HG03060 (cell line): ENCODE data around the gene TTC32.

Experiments used
- ATAC-seq: cut with Tn5 transposase; IDR thresholded peaks from one replicate; pipeline ENCODE4 v1.9.1; 2021; ENCODE audit warnings: low read depth, moderate number of reproducible peaks; ENCODE audit not compliant: unreplicated experiment

Gene TTC32

DNA sequence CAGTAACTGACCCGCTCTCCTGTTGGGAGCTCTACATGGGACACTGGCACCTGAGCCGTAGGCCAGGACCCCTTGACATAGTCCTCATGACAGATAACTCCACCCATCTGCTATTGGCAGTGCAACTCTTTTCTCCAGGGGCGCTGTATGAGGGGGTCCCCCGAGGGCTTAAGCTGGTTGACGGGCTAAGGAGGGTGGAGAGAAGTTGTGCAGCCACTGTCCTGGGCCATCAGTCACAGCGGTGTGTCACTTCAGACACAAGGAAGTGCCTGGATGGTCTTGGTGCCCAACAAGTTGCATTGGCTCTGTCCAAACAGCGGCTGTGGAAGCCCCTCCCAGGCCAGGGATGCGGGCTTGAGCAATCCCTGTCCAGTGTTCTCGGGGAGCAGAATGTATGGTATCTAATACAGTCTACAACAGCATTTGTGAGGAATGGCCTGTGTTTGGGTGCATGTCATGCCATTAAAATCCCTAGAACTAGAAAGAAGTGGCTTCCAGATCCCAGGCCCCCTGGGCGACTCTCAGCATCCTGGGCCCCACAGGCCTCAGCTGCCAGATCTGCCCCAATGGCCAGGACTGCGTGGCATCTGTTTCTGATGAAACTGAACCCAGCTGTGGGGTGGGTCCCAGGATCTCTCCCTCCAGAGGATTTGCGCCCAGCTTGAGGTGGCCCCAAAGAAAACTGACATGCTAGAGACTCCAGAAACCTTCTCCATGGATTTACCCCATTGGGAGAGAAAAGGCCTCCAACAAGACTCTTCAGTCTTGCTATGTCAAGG is 23.3 kb downstream of the TTC32 start:
- no peak for ATAC-seq

DNA sequence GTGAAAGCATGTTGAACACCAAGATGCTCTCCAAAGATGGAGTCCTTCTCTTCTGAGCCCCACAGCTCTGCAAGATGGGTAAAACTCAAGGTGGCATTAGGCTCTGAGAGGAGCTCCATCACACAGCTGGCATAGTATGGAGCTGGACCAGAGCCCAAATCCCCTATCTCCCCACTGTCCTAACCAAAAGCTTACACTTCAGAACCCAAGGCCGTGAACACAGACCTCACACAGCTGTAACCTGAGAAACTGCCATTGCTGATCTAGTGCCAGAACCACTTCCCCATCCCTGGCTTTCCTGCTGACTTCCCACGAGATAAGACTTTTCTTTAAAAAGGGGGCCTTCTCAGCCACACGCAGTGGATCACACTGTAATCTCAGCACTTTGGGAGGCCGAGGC is 25.0 kb downstream of the TTC32 start:
- ATAC-seq: no peak

DNA sequence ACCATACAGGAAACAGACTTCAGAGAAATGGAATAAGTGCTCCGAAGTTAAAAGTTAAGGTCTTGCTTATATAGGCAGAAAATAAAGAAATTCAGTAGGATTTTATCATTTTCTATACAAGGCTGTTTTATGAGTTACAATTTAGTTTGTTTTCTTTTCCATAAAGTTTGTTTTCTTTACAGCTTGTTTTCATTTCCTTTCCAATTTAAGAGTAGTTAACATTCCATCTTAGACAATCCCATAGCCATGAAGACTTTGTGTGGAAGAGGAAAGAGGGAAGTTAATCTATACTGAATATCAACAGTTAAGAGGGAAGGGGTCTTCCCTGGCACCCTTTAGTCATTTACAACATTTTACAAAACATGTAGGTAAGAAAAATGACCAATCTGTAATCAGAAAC is 26.5 kb downstream of the TTC32 start:
- ATAC-seq: no peak

DNA sequence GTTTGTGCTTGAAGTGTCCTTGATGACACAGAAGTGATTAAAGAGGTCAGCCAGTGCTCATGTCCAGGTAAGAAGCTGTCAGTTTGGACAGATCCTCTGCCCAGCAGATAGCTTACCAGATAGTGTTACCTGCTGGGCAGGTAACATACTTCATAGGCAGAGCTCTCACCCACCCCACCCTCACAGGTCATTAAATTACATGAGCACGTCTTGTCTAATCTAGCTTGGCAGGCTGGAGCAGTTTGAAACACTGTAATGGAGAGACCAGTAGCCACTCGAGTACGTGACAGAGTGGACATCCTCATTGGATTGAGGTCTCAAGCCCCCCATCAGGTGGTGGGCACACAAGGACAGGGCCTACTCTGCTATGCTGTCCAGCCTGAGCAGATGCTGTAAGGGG is 27.1 kb downstream of the TTC32 start:
- no peak for ATAC-seq

DNA sequence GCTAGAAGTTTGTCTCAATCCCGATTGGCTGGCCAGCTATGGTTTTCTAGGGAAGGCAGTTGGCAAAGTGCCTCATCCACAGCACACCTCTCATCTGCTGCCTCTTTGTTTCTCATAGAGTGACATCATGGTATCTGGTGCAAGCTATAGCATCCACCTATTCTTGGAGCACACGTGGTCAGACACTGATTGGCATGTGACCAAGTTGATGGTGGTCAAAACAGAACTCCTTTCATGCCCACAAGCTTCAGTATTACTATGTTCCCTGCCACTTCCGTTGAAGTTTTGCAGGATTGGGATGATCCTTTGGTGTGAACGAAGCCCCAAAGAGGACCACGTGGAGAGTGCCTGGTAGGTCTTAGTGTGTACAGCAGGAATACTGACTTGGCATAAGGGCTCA is 28.8 kb downstream of the TTC32 start:
- no peak for ATAC-seq

DNA sequence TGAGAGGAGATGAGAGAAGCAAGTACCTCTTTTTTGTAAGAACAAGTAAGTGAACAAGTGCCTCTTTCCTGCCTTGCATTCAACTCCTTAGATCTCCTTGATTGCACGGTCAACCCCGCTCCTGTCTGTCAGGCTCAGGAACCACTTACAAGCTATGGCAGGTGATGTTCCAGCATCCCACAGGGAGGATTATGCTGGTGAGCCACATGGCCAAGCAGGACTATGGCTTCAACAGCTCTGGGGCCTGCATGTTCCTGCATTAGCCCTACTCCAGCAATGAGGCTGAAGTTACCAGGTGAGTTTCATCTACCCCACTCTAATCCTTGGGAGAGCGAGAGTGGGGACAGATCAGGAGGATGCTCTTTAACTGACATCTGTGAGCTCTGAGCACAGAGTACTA is 29.5 kb downstream of the TTC32 start:
- ATAC-seq: no peak

DNA sequence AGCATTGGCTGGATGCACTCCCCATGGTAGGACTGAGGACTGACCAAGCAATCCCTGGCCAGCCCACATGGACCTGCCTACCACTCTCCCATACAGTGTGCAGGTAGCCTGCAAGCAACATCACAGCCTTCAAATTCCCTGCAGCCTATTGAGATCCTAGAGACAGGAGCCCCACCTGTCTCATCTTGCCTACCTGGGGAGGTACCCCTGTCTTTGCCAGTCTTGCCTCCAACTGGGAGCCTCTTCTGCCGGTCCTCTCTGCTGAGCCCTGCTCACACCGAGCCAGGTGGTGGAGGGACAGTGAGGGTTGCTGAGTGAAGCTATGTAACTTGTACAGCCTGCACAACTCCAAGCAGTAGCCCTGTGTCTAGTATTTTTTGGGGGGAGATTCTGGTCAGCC is 29.9 kb downstream of the TTC32 start:
- no peak for ATAC-seq

DNA sequence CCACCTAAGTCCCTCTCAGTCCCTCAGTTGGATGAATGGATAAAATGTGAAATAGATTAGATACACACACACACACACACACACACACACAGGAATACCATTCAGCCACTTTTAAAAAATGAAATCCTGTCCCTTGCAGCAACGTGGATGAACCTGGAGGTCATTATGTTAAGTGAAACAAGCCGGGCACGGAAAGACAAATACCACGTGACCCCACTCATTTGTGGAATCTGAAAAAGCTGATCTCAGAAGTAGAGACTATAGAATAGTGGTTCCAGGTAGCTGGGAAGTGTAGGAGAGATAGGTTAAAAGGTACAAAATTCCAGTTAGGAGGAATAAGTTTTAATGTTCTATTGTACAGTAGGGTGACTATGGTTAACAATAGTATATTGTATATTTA is 31.0 kb downstream of the TTC32 start:
- ATAC-seq: no peak

DNA sequence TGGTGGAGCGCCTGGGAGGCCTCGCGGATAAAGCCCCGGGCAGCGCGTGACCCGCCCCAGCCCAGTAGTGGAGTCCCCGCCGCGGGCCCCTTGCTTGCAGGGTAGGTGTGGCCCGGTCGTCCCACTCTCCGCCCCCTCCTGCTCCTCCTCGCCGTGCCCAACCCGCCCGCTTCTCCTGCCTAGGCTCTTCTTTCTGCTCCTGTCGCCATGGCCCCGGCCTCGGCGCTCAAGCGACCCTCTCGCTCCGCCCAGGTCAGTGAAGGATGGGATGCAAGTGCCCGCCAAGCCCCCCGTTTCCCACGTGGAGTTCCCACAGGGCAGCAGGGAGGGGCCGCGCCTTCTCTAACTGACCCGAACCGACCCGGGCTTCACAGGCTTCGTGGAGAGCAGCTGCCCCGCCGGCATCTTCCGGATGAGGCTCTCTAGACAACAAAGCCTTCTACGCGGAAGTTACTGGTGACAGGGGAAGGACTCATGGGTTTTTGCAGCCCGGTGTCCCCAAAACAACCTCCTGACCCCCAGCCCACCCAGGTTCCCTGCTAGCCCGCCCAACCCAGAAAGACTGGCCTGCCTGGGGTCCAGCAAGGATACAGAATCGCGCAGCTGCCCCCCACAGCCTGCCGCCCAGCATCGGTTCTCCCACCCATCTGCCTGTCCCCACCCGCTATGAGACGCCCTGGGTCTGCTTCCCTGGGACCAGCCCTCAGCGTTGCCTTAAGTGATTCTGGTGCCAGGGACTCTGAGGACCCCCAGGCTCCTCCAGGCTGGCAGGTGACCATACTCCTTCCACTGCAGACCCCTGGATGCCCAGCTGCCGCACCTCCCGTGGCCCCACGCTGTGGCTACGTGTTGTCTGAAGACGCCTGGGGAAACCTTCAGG is 32.8 kb downstream of the TTC32 start:
- ATAC-seq: no peak

DNA sequence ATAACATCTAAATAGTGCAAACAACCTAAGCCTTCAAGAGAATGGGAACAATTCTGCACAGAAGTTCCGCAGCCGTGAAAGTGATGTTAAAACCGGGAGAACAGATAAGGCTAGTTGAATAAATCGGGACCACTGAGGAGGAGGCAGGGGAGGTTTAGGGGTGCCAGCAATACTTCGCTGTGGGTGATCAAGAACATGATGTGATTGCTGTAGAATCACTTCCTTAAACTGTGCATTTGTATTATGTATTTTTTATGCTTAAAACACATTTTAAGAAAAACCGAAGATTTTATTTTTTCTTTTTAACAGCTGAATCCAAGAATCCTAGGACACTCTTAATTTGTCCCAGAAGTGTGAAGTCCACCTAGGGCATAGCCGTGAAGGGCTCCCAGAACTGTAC is 33.6 kb downstream of the TTC32 start:
- no peak for ATAC-seq

DNA sequence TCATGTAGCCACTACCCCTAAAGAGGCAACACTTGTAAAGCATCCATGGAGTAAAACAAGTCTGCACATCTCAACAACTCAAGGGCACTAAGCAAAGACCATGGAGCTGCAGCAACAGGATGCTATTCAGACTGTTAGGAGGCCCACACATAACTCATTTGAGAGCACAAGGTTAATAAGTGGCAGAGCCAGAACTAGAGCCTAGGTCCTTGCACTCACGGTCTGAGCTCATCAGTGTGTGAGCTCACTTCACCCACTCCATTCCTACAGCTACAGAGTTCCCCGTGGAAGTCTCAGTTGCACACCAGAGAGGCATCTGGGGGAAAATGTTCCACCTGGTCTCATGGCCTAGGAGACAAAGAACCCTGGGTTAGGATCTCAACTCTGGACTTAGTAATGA is 35.0 kb downstream of the TTC32 start:
- ATAC-seq: peak; percentile 34

DNA sequence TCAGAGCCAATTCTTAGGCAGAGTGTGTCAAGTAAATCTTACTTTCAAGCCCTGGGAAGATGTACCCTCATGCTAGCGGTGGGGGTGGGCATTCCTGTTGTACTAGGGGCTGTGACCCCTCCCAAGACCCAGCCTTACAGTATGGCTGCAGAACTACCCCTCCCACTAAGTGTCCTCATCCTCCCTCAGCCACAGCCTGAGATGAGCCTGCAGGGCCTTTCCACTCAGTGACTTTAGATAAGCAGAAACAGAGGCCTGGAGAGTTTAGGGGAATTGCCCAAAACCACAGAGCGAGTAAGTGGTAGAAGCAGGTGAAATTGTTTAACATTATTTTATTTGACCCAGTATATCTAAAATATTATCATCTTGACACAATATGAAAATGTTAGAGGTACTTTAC is 36.6 kb downstream of the TTC32 start:
- no peak for ATAC-seq

DNA sequence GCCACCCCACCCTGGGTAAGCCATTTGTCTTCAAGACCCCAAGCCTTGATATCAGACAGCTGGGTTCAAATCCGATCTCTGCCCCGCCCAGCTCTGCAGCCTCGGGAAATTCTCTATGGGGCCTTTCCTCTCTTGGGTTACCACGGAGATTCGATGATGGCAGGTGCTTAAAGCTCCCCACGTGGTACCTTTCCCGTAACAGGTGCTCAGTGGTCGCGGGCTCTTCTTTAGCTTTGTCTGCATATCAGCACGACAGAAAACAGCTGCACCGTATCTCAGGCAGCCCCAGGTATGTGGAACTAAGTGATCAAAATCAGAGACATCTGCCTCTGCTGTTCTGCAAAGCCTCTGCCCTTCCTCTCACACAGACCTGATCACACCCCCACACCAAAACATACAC is 37.4 kb downstream of the TTC32 start:
- ATAC-seq: no peak

DNA sequence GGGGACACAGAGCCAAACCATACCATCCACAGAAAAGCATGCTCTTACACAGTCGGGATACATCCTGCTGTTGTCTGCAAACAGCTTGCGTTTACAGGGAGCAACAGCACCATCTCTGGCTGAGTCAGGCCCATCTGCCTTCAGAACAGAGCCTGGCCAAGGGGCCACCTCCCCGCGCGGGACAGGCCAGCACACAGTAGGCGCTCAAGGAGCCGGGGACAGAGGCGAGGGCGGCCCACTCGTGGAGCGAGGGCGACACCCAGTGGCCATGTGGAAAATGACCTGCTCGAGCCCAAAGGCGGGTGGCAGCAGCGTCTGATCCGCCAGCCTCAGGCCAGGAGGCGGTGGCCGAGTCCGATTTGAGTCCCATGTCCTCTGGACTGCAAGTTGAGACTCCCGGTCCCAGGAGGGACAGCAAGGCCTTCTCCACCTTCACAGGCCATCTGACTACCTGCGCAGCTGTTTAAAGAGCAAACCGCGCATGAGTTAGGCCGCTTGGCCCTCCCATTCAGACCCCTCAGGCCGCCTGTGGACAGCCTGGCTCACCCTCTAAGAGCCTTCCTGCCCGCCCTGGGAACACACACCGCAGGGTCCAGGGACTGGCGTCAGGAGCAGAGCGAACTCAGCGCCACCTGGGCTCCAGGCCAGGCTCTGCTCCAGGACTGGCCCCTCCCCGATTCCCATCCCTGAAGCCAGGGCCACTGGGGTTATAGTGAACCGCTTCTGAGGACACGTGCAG is 38.3 kb downstream of the TTC32 start:
- peak; percentile 32 for ATAC-seq

DNA sequence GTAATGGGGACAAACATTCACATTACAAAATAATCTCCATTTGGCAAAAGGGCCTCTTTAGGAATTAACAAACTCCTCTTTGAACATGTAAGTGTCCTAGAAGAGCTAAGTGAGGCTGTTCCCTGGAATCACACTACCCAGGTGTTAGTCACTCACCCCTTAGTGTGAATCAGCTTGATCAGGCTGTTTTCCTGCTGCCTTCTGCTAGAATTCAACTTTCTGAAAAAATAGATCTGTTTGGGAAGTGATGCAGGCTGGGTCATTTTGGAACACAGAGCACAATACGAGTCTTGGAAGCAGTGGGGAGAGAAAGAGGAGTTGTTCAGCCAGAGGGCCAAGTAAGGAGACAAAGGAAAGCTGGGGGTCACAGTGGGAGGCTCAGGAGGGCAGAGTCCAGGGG is 40.0 kb downstream of the TTC32 start:
- ATAC-seq: no peak

DNA sequence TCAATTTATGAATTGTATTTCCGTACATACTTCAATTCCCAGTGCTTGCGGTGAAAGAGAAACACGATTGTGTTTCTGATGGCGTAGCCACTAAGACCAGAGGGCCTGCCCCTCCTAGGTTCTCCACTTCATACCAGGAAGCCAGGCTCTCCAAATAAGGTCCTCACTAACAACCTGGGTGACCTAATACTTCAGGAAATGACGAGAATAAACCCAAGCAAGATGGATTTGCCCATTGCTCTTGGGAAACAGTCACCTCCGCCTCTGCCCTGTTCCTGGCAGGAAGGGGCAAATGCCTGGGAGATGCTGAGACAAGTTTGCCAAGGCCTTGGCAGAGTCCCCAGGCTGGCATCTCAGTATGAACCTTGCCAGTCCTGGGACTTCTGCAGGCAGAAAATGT is 41.8 kb downstream of the TTC32 start:
- ATAC-seq: no peak

DNA sequence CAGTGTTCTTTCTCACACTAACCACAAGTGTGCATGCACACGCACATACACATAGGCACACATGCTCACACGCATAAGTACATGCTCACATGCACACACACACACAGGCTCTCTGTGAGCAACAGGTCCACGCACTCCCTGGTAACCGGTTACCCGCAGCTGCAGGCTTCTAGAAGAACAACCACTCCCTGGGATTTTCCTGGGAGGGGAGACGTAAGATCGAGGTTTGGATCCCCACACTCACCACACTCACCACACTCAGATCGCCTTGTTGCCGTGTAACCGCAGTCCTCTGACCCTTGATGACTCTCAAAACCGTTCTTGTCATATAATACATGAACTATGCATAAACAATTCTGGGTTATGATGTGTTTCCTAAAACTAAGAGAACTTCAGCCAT is 42.2 kb downstream of the TTC32 start:
- no peak for ATAC-seq

DNA sequence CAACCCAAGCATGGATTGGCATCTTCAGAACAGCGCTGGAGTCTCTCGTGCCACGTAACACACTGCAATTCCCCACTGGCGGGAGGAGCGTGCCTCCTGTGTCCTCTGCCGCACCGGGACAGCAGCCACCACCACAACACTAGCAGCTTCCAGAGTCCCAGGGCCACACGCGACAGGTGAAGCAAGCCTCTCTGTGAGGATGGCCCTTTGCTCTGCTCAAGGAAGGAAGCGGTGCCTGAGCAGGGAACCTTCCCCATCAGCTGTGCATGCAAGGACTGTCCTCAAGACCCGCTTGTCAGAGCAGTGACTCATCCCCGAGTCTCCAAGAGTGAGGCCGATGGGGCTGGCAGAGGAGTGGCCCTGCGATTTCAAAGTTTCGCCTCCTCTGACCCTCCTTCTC is 44.0 kb downstream of the TTC32 start:
- ATAC-seq: no peak

DNA sequence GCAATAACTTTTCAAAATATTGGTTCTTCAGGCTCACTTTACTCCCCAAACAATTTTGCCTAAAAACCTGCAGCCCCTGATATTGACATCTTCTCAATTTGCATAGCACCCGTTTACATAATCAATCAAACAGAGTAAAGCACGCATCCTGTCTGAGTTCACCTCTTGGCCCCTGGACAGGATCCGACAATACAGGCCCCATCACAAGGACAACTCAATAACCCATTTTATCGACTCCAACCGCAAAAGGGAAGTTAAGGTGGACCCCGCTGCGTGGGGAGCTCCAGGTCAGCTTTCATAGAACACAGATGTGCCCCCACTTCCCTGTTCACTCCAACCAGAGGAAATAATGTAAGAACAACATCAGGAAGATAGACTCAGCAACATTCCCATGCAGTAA is 44.7 kb downstream of the TTC32 start:
- ATAC-seq: no peak

DNA sequence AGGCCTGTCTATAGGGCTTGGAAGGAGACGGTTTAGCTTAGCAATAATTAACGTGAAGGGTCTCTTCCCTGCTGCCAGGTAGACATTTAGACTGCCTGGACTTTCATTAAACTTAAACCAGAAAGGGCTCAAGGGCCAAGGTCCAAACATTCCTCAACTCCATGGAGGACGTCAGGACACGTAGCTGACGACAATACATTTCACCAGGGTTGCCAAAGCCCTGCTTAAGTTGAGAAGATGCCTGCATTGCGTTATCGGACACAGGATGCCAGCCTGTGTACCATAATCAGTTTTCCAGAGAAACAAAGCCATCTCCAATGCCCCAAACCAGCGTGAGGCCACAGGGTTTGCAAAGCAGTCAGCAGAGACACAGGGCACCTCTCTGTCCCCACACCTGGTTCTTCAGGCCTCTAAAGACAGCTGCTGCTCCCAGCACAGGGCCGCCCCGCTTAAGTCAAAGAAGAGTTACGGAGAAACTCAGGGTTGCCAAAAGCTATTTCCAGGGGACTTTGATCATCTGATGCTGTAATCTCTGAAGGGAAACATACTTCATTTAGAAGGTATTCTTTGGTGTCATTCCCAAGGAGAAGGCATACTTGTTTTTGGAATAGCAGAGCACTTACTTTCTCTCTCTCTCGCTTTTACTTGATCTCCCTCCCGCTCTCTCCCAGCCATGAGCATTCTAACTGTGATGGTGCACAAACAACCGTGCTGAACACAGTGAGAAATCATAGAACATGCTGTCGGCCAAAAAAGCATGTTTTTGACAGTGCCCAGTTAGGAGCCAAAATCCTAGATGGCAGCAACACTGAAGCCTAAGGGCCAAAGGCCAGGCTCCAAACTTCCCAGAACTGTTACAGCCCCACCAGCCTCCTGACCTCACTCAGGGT is 46.0 kb downstream of the TTC32 start:
- no peak for ATAC-seq
